Psoas muscle (tissue), 8 donors: ENCODE measurements around the gene HOXA5. TPM values are rescaled to one million over a fixed set of nuclear protein-coding genes. Genes with fewer than 3 reads are reported as not detected.

Source experiments
- ATAC-seq, 4 donors: fragments of 200-7000 bp; cut with Tn5 transposase; one replicate each; pipeline ENCODE4 v1.9.1; 2020; ENCODE audit warnings: moderate library complexity in 3 of 4, mild to moderate bottlenecking in 2 of 4
- DNase-seq, 2 donors: peaks; one replicate each; pipeline ENCODE4 v3.0.0-alpha.2; 2020
- H3K27ac ChIP-seq: fragments of 200-600 bp; one replicate; pipeline ENCODE4 v1.8.0; 2022
- H3K27me3 ChIP-seq, 3 donors: fragments of 200-600 bp in 1 of 3; one replicate each; pipeline versions ENCODE4 v1.6.1 to v1.8.0; 2013 to 2022; ENCODE audit warnings: low read length in 2 of 3, mild to moderate bottlenecking in 2 of 3, moderate library complexity in 1 of 3; ENCODE audit not compliant: insufficient read depth in 3 of 3
- H3K36me3 ChIP-seq, 2 donors: fragments of 200-600 bp in 1 of 2; one replicate each; pipeline versions ENCODE4 v1.6.1 to v1.8.0; 2013 to 2022; ENCODE audit warnings: low read depth in 1 of 2, mild to moderate bottlenecking in 1 of 2, moderate library complexity in 1 of 2; ENCODE audit not compliant: insufficient read depth in 1 of 2
- H3K4me1 ChIP-seq: fragments of 200-600 bp; one replicate; pipeline ENCODE4 v1.8.0; 2022
- H3K4me3 ChIP-seq: fragments of 200-600 bp; one replicate; pipeline ENCODE4 v1.8.0; 2022; ENCODE audit warnings: mild to moderate bottlenecking
- H3K9me3 ChIP-seq: fragments of 200-600 bp; one replicate; pipeline ENCODE4 v1.8.0; 2022
- CTCF ChIP-seq: fragments of 200-600 bp; IDR thresholded peaks from one replicate; pipeline ENCODE4 v1.8.0; 2022; ENCODE audit warnings: antibody characterized with exemption
- WGBS, 3 donors: extraction: QIAGEN DNeasy Blood & Tissue Kit; methylation state at CpG; one replicate each; pipeline versions ENCODE4 v1.1.6 to v1.1.7; 2013; 5-methylcytosine and 5-hydroxymethylcytosine counted together
- intact Hi-C, 2 donors: fragments of 100-400 bp; cut with DNase I; formaldehyde crosslinking; loops; one replicate each; pipeline versions ENCODE4 v1.11.0 to v1.14.2; 2022
- polyA plus RNA-seq, 3 donors: library from polyadenylated mRNA; stranded (reverse); fragments of 200-250 nt; gene quantifications; one replicate each; pipeline ENCODE4 v1.2.3, GENCODE V29; 2013
- total RNA-seq, 4 donors: library from RNA; stranded (reverse); fragmentation: NEBNext Ultra II Directional in 2 of 4; extraction: Animal tissue kit (Norgen Biotek cat#: 25700) in 2 of 4; gene quantifications; one replicate each; pipeline versions ENCODE4 v1.2.1 to v1.2.4, GENCODE V29; 2021 to 2023
- donor health status: healthy with polysubstance abuse.
- donor health status: DM: no; HTN: no; CAD: no; lungs with moderate emphysema.
- donor health status: Bipolar disorder and iron deficiency.
- donor health status: healthy.
- donor health status: DM: yes; HTN: yes; CAD: no.
- donor health status: DM: no; HTN: no; CAD: no.
- donor health status: DM: no; HTN: no; CAD: no.
- donor health status: DM: yes; HTN: yes; CAD: no.

Gene HOXA5
- total and polyA plus RNA-seq, 7 donors, result 2.6 to 18.8 (median 6.6) TPM

- Histone ChIP-seq H3K9me3 (no peaks in the 10 kb centered on the region), H3K27me3 (no peaks in the 10 kb centered on the region), H3K27ac (no peak overlapping the region), H3K4me1 (peaks cover 52% of the 10 kb centered on the region), H3K36me3 (peaks cover 0 to 12% of the 10 kb centered on the region in 2 donors), H3K4me3 (no peak overlapping the region)
- 40 to 49% (median 41%) methylated on average over 3 of the region's 3 CpGs for WGBS, 3 donors
- intact Hi-C loops, result no loop called here
- no peak for ATAC-seq
- no peak for DNase-seq
- TF ChIP-seq CTCF, result no peak
Observed at GRCh38 chr7:27126596-27127327, 16.7 kb downstream of the HOXA5 start.

GRCh38 chr7:27125986-27126394 lies 17.5 kb downstream of the HOXA5 start:
- no peaks in the 10 kb centered on the region for H3K27me3 ChIP-seq
- no peak for DNase-seq
- peak overlapping the region; percentile 16 for H3K27ac ChIP-seq
- ATAC-seq, result no peak
- H3K4me3 ChIP-seq, result no peak overlapping the region
- 38 to 53% (median 42%) methylated on average over 5 of the region's 5 CpGs for WGBS, 3 donors
- intact Hi-C loops, result no loop called here
- no peak for TF ChIP-seq CTCF
- peaks cover 0 to 14% of the 10 kb centered on the region in 2 donors for H3K36me3 ChIP-seq
- no peaks in the 10 kb centered on the region for H3K9me3 ChIP-seq
- H3K4me1 ChIP-seq, result peaks cover 51% of the 10 kb centered on the region

- intact Hi-C loops, result no loop called here
- Histone ChIP-seq H3K27me3 (no peaks in the 10 kb centered on the region), H3K27ac (peak overlapping the region; percentile 9), H3K4me3 (no peak overlapping the region), H3K36me3 (peaks cover 0 to 14% of the 10 kb centered on the region in 2 donors), H3K9me3 (no peaks in the 10 kb centered on the region), H3K4me1 (peaks cover 59% of the 10 kb centered on the region)
- WGBS, 3 donors, result 69 to 72% (median 72%) methylated on average over 8 of the region's 8 CpGs
- TF ChIP-seq CTCF, result no peak
- DNase-seq (no peak), ATAC-seq (peak in 1 of 4 donors; percentile 83)
Observed at GRCh38 chr7:27124902-27125689, 18.4 kb downstream of the HOXA5 start.

GRCh38 chr7:27124096-27124901 lies 19.2 kb downstream of the HOXA5 start:
- Histone ChIP-seq H3K27ac (peak overlapping the region; percentile 9), H3K27me3 (no peaks in the 10 kb centered on the region), H3K36me3 (peaks cover 0 to 14% of the 10 kb centered on the region in 2 donors), H3K4me3 (no peak overlapping the region), H3K9me3 (no peaks in the 10 kb centered on the region), H3K4me1 (peaks cover 59% of the 10 kb centered on the region)
- WGBS, 3 donors, result 86 to 89% (median 87%) methylated on average over 43 of the region's 43 CpGs
- ATAC-seq (peak in 2 of 4 donors; percentile 33 to 78), DNase-seq (peak in 1 of 2 donors; percentile 83)
- no peak for TF ChIP-seq CTCF
- intact Hi-C loops, result no loop called here
